Raji (cell line): ENCODE measurements around the gene IRF2BPL.

Experiments
- POLR2A ChIP-seq: IDR thresholded peaks from 2 replicates; pipeline ENCODE4 v1.6.1; 2011; ENCODE audit warnings: low read depth, low read length, control low read depth; ENCODE audit not compliant: insufficient read depth

The IRF2BPL gene

DNA sequence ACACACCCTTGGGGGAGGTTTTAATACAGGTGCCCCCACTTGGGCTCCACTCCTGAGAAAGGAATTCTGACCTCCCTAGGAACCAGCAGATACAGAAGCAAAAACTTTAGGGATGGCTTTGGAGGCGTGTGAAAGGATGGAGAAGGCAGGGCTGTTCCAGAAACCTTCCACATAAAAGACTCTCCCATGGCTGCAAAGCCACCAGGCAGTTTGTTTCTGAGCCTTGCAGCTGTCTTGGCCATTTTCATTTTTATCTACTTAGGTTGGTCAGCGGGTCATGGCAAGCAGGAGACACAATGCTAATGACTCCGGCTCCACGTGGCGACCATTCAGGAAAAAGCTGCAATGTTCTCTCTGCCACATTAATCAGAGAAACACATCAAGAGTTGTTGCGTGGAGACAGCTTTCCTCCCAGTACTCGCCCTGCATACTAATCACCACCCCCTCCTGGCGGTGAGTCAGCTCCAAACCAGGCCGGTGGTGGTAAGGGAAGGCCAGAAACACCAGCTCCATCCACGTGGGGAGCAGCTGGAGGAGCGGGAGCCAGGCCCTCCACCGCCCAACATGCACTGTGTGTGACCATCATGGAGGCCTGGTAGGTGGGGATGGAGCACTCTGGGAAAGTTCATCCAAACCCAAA, 30.9 kb upstream of the IRF2BPL start:
- no peak for TF ChIP-seq POLR2A

DNA sequence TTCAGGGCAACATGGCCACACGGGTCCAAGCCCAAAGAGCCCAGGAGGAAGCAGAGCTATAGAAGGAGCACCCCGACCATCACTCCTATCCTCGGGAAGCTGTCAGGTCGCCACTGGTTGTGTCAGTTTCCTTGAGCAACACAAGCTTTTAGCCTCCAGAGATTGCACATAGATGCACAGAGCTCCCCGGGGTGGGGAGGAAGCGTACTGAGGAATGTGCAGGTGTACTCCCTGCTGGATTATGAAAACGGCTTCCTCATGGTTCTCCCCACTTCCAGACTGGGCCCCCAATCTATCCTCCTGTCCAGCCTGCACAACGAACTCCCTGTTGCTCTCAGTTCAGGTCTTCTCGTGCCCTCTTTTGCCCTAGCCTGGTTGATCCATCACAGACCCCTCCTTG, 30.3 kb upstream of the IRF2BPL start:
- no peak for TF ChIP-seq POLR2A

DNA sequence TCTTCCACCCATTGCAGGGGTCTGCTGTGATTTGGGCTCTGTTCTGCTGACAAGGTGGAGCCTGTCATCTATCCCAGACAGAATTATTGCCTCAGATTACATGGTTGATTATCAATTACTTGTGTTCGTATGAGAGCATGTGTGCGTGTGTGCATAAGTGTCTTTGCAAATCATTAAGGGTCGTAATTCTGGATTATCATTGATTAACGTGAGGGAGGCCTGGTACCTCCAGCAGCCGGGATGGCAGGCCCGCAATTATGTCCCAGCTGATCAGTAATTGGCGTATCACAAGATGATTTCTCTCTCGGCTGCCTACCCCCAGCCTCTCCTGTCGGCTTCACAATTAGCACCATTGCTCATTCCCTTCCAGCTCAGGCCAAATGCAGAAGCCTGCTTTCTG, 29.6 kb upstream of the IRF2BPL start:
- no peak for TF ChIP-seq POLR2A

DNA sequence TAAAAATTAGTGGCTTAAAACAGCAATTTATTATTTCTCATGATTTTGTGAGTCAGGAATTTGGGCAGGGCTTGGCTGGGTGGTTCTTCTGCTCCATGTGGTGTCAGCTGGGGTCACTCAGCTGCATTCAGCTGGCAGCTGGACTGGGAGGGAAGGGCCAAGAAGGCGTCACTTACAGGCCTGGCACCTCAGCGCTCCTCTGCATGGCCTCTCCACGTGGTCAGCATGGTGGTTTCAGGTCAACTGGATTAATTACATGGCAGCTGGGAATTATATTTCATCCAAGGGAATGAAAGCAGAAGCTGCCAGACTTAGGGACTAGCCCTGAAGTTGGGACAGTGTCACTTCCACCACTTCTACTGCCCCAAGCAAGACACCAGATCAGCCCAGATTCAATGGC, 27.5 kb upstream of the IRF2BPL start:
- no peak for TF ChIP-seq POLR2A

DNA sequence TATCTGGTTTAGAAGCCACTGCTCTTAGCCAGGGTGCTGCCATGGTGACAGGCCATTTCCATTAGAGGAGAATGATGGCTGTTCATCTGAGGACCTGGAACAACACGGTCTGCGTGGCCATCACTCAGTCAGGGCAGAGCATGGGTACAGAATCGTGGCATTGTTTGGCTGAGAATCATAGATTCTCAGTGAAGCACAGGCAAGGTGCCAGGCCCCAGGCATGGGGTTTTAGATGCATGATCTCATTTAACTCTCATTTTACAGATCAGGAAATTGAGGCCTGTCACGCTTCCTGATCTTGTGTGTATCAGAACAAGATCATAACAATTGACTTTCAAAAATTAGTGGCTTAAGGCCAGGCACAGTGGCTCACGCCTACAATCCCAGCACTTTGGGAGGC, 26.8 kb upstream of the IRF2BPL start:
- no peak for TF ChIP-seq POLR2A

DNA sequence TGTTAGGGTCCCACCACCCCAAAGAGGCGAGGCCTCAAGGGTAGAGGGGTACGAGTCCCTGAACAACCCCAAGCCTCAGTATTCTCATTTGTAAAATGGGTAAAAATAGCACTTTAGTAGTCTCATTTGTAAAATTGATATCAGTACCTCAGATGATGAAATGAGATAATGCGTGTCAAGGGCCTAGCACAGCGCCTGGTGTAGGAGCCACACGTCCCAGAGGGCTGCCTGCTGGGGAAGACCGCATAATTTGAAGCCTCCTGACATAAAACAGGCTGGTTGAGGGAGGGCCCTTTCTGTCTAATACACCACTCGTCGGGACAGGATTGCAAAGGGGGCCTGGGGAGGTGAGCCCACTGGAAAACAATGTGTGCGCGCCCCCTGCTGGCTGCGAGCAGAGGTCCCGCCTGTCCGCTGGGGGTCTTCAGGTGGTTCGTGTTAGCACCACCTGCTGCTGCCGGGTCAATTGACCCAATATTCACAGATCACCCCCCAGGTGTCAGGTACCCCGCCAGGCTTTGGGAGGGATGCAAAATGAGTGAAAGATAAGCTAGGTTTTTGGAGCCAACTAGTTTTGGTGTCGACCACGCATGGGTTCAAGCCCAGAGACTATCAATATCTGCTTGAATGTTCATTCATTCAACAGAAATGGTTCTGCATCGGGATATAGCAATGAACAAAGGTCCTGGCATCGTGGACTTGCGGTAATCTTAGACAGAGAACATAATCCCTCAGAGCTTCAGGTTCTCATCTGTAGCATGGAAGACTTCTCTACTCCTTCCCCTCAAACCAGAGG, 24.7 kb upstream of the IRF2BPL start:
- no peak for TF ChIP-seq POLR2A

DNA sequence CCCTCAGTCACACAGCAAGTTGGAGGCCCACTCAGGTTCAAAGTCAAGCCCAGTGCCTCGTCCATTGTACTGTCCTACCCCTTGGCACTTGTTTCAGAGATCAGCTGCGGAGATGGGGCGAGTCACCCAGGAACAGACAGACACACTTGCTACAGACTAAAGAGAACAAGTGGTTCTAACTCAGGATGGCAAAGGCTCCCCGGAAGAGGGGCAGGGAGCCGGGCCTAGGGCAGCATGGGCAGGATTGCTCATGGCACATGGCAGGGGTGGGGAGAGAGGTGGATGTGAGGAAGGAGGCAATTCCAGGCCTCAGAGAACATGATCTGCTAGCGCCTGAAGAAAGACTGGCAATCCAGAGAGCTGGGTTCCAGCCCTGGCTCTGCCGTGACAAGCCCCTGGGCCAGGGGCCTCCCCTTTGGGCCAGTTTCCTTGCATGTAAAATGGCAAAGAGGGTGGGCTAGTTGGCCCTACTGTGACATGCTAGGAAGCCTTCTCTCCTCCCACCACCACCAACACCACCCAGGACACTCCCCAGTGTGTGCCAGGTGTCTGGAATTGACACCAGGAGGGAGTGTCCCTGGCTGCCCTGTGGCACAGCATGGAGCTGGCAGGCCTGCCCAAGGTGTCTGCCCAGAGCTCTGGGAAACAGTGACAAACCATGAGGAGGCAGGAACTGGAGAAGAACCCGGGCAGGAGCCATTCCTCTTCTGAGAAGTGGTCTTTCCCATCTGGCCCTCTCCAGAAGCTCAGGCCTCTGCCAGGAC, 24.0 kb upstream of the IRF2BPL start:
- TF ChIP-seq POLR2A: no peak

DNA sequence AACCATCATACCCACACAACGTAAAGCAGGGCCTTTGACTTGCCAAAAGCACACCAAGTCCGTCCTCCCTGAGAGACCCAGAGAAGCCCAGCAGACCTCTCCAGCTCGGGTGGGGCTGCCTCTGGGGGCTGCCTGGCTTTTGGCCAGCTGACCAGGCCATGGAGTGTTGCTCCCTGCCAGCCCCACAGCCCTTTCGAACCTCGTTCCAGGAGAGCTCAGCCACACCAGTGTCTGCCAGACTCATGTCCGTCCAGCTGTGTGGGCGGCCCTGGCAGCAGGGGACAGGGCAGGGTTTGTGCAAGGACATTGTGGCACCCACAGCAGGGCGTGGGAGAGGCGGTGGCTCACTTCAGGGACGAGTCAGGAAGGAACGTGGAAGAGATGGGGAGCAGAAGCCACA, 22.6 kb upstream of the IRF2BPL start:
- no peak for TF ChIP-seq POLR2A

DNA sequence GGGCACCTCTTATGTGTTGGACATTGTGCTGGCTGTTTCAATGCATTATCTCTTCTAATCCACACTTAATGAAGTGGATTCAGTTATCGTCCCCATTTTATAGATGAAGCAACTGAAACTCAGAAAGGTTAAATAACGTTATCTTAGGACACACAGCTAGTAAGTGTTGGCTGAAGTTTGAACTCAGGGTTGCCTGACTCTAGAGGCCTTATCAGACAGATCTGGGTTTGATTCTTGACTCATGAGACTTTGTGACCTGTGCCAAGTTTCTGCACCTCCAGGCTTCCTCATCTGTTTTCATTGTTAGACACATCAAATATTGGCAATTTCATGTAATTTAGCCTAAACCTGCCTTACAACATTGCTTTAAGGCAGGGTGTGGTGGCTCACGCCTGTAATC, 18.2 kb upstream of the IRF2BPL start:
- no peak for TF ChIP-seq POLR2A

DNA sequence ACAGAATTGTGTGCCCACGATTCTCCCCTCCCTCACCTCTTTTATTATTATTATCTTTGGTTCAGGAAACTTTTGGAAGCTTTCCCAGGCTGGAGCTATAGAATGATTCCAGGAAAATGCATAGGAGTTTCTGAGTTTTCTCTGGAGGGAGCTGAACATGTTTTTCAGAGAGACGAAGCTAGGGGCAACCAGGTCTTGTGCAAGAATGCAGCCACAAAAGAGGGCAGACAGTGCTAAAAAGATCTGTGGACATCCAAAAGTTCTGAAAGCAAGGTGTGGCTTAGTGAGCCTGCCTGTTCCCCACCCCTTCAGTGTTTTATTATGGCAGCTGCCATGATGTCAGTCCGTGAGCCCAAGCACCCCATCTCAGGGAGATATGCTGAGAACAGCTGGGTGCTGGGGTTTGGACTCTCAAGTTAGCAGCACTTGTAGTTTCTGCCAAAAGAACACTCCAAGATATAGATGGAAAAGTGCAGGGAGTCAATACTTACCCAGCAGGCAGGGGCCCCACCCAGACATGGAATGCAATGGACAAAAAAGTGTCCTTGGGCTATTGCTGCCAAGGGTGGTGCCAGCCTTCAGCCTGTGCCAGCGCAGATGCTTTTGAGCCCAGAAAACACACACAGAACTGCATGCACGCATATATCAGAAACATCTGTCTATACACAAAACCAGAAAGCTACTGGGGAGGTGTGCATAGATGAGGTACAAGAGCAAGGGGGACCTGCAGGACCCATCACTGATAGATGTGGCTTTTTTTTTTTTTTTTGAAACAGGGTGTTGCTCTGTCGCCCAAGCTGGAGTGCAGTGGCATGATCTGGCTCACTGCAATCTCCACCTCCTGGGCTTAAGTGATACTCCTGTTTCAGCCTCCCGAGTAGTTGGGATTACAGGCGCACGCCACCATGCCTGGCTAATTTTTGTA, 17.0 kb upstream of the IRF2BPL start:
- no peak for TF ChIP-seq POLR2A

DNA sequence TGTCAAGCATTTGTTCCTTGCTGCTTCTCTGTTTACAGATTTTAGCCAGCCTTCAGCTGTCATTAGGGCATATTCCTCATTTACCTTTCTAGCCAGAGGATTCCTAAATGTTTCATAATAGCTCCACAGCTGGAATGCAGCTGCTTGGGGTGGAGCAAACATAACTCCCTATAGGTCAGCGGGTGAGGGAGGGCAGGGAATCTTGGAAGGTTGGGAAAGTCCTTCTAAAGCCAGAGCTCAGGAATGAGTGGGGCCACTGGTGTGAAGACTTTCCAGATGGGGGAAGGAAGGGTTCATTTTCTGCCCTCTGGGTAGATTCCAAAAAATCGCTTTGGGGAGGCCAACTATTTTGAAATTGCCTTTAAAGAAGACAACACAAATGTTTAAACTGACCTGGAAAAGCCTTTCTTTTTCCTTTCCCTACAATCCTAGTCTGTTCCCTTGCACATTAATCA, 16.3 kb upstream of the IRF2BPL start:
- TF ChIP-seq POLR2A: no peak

DNA sequence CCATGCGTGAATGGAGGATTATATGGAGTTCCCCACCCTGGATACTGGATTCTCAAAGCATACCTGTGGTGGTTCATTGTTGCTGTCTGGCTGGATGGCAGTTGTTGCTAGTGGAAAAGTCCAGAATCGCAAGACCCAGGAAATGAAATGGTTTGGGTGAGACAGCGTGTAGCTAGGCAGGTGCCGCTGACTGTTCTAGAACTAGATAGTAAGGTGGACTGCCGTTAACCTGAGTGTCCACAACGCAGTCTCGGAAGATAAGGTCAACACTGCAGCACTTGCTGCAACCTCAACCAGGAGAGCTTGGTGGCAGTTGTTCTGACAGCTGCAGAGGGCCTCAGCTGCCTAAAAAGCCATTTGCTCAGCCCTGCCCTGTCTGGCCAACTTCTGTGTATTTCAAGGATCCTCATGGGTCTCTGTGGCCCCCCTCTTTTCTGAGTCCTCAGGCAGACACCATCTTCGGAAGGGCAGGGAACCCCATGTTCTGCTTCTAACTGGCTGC, 15.5 kb upstream of the IRF2BPL start:
- TF ChIP-seq POLR2A: no peak

DNA sequence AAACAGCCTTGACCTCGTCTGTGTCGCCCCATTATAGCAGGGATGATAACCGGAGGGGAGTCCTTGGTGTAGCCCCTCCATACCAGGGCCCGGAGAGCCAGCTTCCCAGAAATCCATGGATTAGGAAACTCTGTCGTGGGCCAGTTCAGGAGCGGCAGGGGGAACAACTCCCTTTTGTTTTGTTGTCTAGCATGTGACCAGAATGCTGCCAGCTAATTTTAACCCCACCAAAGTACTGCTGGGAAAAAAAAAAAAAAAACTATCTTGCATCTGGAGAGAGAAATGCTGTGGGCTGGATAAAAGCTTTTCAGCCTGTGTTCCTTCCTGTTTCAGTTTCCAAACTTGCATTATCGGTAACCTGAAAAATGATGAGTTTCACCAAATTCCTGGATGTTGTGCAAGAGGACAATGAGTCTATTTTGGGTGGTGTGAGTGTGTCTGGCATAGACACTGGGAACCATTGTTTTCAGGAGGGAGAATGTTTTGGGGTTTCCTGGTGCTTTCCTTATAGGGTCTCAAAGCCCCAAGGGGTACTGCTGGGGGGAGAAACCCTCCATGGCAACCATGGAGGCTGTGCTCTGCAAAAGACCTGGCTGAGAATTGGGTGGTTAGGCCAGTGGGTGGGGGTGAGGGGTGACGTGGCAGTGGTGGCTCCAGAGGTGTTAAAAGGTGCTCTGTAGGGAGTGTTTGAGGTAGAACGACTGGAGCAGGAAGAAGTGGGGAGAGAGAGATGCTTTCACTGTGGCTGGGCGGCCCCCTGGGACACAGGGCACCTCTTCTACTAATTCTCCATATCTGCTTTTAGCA, 14.9 kb upstream of the IRF2BPL start:
- no peak for TF ChIP-seq POLR2A

DNA sequence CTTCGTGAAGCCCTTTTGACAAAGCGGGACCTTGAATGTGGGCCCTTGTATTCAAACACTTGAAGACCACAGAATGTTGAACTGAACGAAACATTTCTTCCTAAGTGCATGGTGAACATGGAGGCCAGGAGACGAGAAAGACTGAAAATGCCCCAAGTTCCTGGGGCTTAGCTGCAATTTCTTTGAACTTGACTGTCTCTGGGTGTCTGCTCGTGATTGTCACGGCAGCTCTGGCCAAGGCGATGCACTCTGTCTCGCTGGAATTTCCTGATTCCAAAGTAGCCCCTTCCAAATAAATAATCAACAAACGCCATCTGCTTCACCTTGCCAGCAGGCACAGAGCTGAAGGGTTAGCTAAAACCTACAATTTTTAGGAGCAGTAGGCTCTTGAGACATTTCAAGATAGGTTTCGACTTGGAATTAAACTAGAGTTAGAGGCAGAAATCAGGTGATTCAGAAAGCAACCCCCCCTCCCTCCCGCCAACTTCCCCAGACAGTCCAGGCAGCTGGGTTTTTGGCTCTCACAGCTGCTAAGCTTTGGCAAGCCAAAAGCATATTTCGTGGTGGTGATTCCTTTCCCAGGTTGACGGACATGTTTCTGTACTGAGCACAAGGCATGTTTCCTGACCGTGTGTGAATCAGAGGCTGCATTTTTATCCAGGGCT, 13.5 kb upstream of the IRF2BPL start:
- TF ChIP-seq POLR2A: no peak
